ENCODE data around the gene LRRC25.
"Not testable (repeated sequence)": the region's sequence is repeated elsewhere in the genome, so short reads cannot be mapped to it uniquely, and the experiment has no call there.

LRRC25 gene

GRCh38 chr19:18424122-18424889, 26.9 kb upstream of the LRRC25 start:
- DNase-seq = no peak

GRCh38 chr19:18423258-18424020, 26.0 kb upstream of the LRRC25 start:
- DNase-seq = no peak

- no peak for DNase-seq
Observed at GRCh38 chr19:18422530-18423191, 25.2 kb upstream of the LRRC25 start.

GRCh38 chr19:18421371-18421959, 24.0 kb upstream of the LRRC25 start:
- DNase-seq = no peak

GRCh38 chr19:18420930-18421329, 23.5 kb upstream of the LRRC25 start:
- no peak for DNase-seq

GRCh38 chr19:18419699-18420460, 22.5 kb upstream of the LRRC25 start:
- DNase-seq = peak in 1 of 2 experiments; percentile 9

GRCh38 chr19:18419195-18419698, 21.8 kb upstream of the LRRC25 start, which contains the start of gene SSBP4:
Gene SSBP4 (plus strand): TSS chr19:18419398. CDS start chr19:18419649, 251 bp downstream.
- peak; percentile 53 to 59 for DNase-seq

- DNase-seq = no peak
Observed at GRCh38 chr19:18418483-18419194, 21.2 kb upstream of the LRRC25 start.

- no peak for DNase-seq
Observed at GRCh38 chr19:18418029-18418482, 20.6 kb upstream of the LRRC25 start.

GRCh38 chr19:18417250-18418028, 20.0 kb upstream of the LRRC25 start:
- DNase-seq = peak; percentile 69 to 76

- DNase-seq = peak; percentile 82 to 88
Observed at GRCh38 chr19:18416778-18417249, 19.4 kb upstream of the LRRC25 start.

GRCh38 chr19:18415178-18415867, 17.9 kb upstream of the LRRC25 start:
- peak; percentile 51 to 59 for DNase-seq

GRCh38 chr19:18414504-18415177, 17.2 kb upstream of the LRRC25 start:
- DNase-seq = no peak

- no peak for DNase-seq
Observed at GRCh38 chr19:18412610-18413239, 15.3 kb upstream of the LRRC25 start.

- peak; percentile 22 to 33 for DNase-seq
Observed at GRCh38 chr19:18408053-18408476, 10.6 kb upstream of the LRRC25 start.

- no peak for DNase-seq
Observed at GRCh38 chr19:18406749-18407148, 9.3 kb upstream of the LRRC25 start.

- not testable (repeated sequence) for DNase-seq
Observed at GRCh38 chr19:18405754-18406153, 8.3 kb upstream of the LRRC25 start.

- DNase-seq = not testable (repeated sequence)
Observed at GRCh38 chr19:18402455-18403248, 5.2 kb upstream of the LRRC25 start.
